Measurements from ENCODE around the gene VEGFC. TPM values are rescaled to one million over a fixed set of nuclear protein-coding genes. Genes with fewer than 3 reads are reported as not detected.

VEGFC gene
- total and polyA plus RNA-seq, 7 experiments from 2014 or later: not detected

- H3K4me3 Mint-ChIP-seq: no peak overlapping the region
- POLR2A ChIA-PET: no interaction called here
- no peaks in the 10 kb centered on the region for H3K9me3 ChIP-seq (ENCODE audit: control insufficient read depth in 2 of 3, low read length in 3 of 3)
- no peaks in the 10 kb centered on the region for H3K27me3 ChIP-seq (ENCODE audit: control insufficient read depth in 2 of 2, insufficient read depth in 2 of 2, low read length in 2 of 2)
- no peaks in the 10 kb centered on the region for H3K36me3 ChIP-seq (ENCODE audit: control insufficient read depth in 2 of 3, insufficient read depth in 3 of 3, low read length in 3 of 3)
- H3K4me1 Mint-ChIP-seq: no peaks in the 10 kb centered on the region
- ATAC-seq (no peak), DNase-seq (no peak)
- no peak overlapping the region for H3K27ac ChIP-seq (ENCODE audit: low read depth, low read length)
- intact Hi-C loops (cut with micrococcal nuclease): no loop called here
- no peaks in the 10 kb centered on the region for H3K36me3 Mint-ChIP-seq
- CTCF ChIA-PET: no interaction called here
- H3K4me3 ChIP-seq (ENCODE audit: low read length): no peak overlapping the region
- H3K9me3 Mint-ChIP-seq: peaks cover 0 to 5% (median 0%) of the 10 kb centered on the region in 11 donors
- no peaks in the 10 kb centered on the region for H3K27me3 Mint-ChIP-seq
- no peak overlapping the region for H3K27ac Mint-ChIP-seq
- no peaks in the 10 kb centered on the region for H3K4me1 ChIP-seq (ENCODE audit: control insufficient read depth in 2 of 2, insufficient read depth in 2 of 2, low read length in 2 of 2)
Measured at GRCh38 chr4:176744091-176744490, 48.6 kb downstream of the VEGFC start.

- no peaks in the 10 kb centered on the region for H3K4me1 Mint-ChIP-seq
- intact Hi-C loops (cut with micrococcal nuclease): no loop called here
- no peaks in the 10 kb centered on the region for H3K4me1 ChIP-seq (ENCODE audit: control insufficient read depth in 2 of 2, insufficient read depth in 2 of 2, low read length in 2 of 2)
- H3K36me3 ChIP-seq (ENCODE audit: control insufficient read depth in 2 of 3, insufficient read depth in 3 of 3, low read length in 3 of 3): no peaks in the 10 kb centered on the region
- POLR2A ChIA-PET: no interaction called here
- peaks cover 0 to 5% (median 0%) of the 10 kb centered on the region in 11 donors for H3K9me3 Mint-ChIP-seq
- CTCF ChIA-PET: no interaction called here
- H3K27me3 Mint-ChIP-seq: no peaks in the 10 kb centered on the region
- H3K4me3 Mint-ChIP-seq: no peak overlapping the region
- DNase-seq (no peak), ATAC-seq (no peak)
- no peaks in the 10 kb centered on the region for H3K27me3 ChIP-seq (ENCODE audit: control insufficient read depth in 2 of 2, insufficient read depth in 2 of 2, low read length in 2 of 2)
- H3K4me3 ChIP-seq (ENCODE audit: low read length): no peak overlapping the region
- no peaks in the 10 kb centered on the region for H3K9me3 ChIP-seq (ENCODE audit: control insufficient read depth in 2 of 3, low read length in 3 of 3)
- no peak overlapping the region for H3K27ac ChIP-seq (ENCODE audit: low read depth, low read length)
- no peaks in the 10 kb centered on the region for H3K36me3 Mint-ChIP-seq
- no peak overlapping the region for H3K27ac Mint-ChIP-seq
Measured at GRCh38 chr4:176742211-176742610, 50.5 kb downstream of the VEGFC start.

GRCh38 chr4:176741253-176741652 lies 51.5 kb downstream of the VEGFC start:
- Mint-ChIP-seq H3K36me3 (no peaks in the 10 kb centered on the region), H3K4me1 (no peaks in the 10 kb centered on the region), H3K4me3 (no peak overlapping the region), H3K9me3 (peaks cover 0 to 5% (median 0%) of the 10 kb centered on the region in 11 donors), H3K27me3 (no peaks in the 10 kb centered on the region), H3K27ac (no peak overlapping the region)
- ATAC-seq (no peak), DNase-seq (no peak)
- no peaks in the 10 kb centered on the region for H3K36me3 ChIP-seq (ENCODE audit: control insufficient read depth in 2 of 3, insufficient read depth in 3 of 3, low read length in 3 of 3)
- H3K4me3 ChIP-seq (ENCODE audit: low read length): no peak overlapping the region
- ChIA-PET CTCF (no interaction called here), POLR2A (no interaction called here)
- no peaks in the 10 kb centered on the region for H3K27me3 ChIP-seq (ENCODE audit: control insufficient read depth in 2 of 2, insufficient read depth in 2 of 2, low read length in 2 of 2)
- H3K27ac ChIP-seq (ENCODE audit: low read depth, low read length): no peak overlapping the region
- H3K4me1 ChIP-seq (ENCODE audit: control insufficient read depth in 2 of 2, insufficient read depth in 2 of 2, low read length in 2 of 2): no peaks in the 10 kb centered on the region
- H3K9me3 ChIP-seq (ENCODE audit: control insufficient read depth in 2 of 3, low read length in 3 of 3): no peaks in the 10 kb centered on the region
- intact Hi-C loops (cut with micrococcal nuclease): no loop called here

- POLR2A ChIA-PET: no interaction called here
- no peak overlapping the region for H3K4me3 Mint-ChIP-seq
- Histone ChIP-seq H3K9me3 (ENCODE audit: control insufficient read depth in 2 of 3, low read length in 3 of 3) (no peaks in the 10 kb centered on the region), H3K4me3 (ENCODE audit: low read length) (no peak overlapping the region), H3K27me3 (ENCODE audit: control insufficient read depth in 2 of 2, insufficient read depth in 2 of 2, low read length in 2 of 2) (no peaks in the 10 kb centered on the region), H3K4me1 (ENCODE audit: control insufficient read depth in 2 of 2, insufficient read depth in 2 of 2, low read length in 2 of 2) (no peaks in the 10 kb centered on the region), H3K27ac (ENCODE audit: low read depth, low read length) (no peak overlapping the region), H3K36me3 (ENCODE audit: control insufficient read depth in 2 of 3, insufficient read depth in 3 of 3, low read length in 3 of 3) (no peaks in the 10 kb centered on the region)
- ATAC-seq: no peak
- no peak for DNase-seq
- H3K4me1 Mint-ChIP-seq: no peaks in the 10 kb centered on the region
- H3K9me3 Mint-ChIP-seq: peaks cover 0 to 5% (median 0%) of the 10 kb centered on the region in 11 donors
- CTCF ChIA-PET: no interaction called here
- intact Hi-C loops (cut with micrococcal nuclease): no loop called here
- H3K36me3 Mint-ChIP-seq: no peaks in the 10 kb centered on the region
- H3K27ac Mint-ChIP-seq: no peak overlapping the region
- H3K27me3 Mint-ChIP-seq: no peaks in the 10 kb centered on the region
Measured at GRCh38 chr4:176735300-176735699, 57.4 kb downstream of the VEGFC start.

GRCh38 chr4:176734461-176734860 lies 58.3 kb downstream of the VEGFC start:
- no peaks in the 10 kb centered on the region for H3K4me1 Mint-ChIP-seq
- Histone ChIP-seq H3K27ac (ENCODE audit: low read depth, low read length) (no peak overlapping the region), H3K36me3 (ENCODE audit: control insufficient read depth in 2 of 3, insufficient read depth in 3 of 3, low read length in 3 of 3) (no peaks in the 10 kb centered on the region), H3K4me3 (ENCODE audit: low read length) (no peak overlapping the region), H3K4me1 (ENCODE audit: control insufficient read depth in 2 of 2, insufficient read depth in 2 of 2, low read length in 2 of 2) (no peaks in the 10 kb centered on the region), H3K27me3 (ENCODE audit: control insufficient read depth in 2 of 2, insufficient read depth in 2 of 2, low read length in 2 of 2) (no peaks in the 10 kb centered on the region), H3K9me3 (ENCODE audit: control insufficient read depth in 2 of 3, low read length in 3 of 3) (no peaks in the 10 kb centered on the region)
- no peaks in the 10 kb centered on the region for H3K27me3 Mint-ChIP-seq
- no peak overlapping the region for H3K4me3 Mint-ChIP-seq
- intact Hi-C loops (cut with micrococcal nuclease): no loop called here
- H3K36me3 Mint-ChIP-seq: no peaks in the 10 kb centered on the region
- peaks cover 0 to 3% (median 0%) of the 10 kb centered on the region in 11 donors for H3K9me3 Mint-ChIP-seq
- CTCF ChIA-PET: no interaction called here
- DNase-seq (no peak), ATAC-seq (no peak)
- POLR2A ChIA-PET: no interaction called here
- no peak overlapping the region for H3K27ac Mint-ChIP-seq

- Mint-ChIP-seq H3K27ac (no peak overlapping the region), H3K4me1 (no peaks in the 10 kb centered on the region), H3K4me3 (no peak overlapping the region), H3K36me3 (no peaks in the 10 kb centered on the region), H3K9me3 (peaks cover 0 to 3% (median 0%) of the 10 kb centered on the region in 11 donors), H3K27me3 (no peaks in the 10 kb centered on the region)
- H3K27me3 ChIP-seq (ENCODE audit: control insufficient read depth in 2 of 2, insufficient read depth in 2 of 2, low read length in 2 of 2): no peaks in the 10 kb centered on the region
- DNase-seq (no peak), ATAC-seq (no peak)
- CTCF ChIA-PET: no interaction called here
- no peak overlapping the region for H3K27ac ChIP-seq (ENCODE audit: low read depth, low read length)
- H3K4me3 ChIP-seq (ENCODE audit: low read length): no peak overlapping the region
- POLR2A ChIA-PET: no interaction called here
- no peaks in the 10 kb centered on the region for H3K36me3 ChIP-seq (ENCODE audit: control insufficient read depth in 2 of 3, insufficient read depth in 3 of 3, low read length in 3 of 3)
- intact Hi-C loops (cut with micrococcal nuclease): no loop called here
- H3K9me3 ChIP-seq (ENCODE audit: control insufficient read depth in 2 of 3, low read length in 3 of 3): no peaks in the 10 kb centered on the region
- no peaks in the 10 kb centered on the region for H3K4me1 ChIP-seq (ENCODE audit: control insufficient read depth in 2 of 2, insufficient read depth in 2 of 2, low read length in 2 of 2)
Measured at GRCh38 chr4:176729489-176729888, 63.2 kb downstream of the VEGFC start.

- ChIA-PET POLR2A (no interaction called here), CTCF (no interaction called here)
- no peaks in the 10 kb centered on the region for H3K9me3 Mint-ChIP-seq
- ATAC-seq: no peak
- Histone ChIP-seq H3K9me3 (ENCODE audit: control insufficient read depth in 2 of 3, low read length in 3 of 3) (no peaks in the 10 kb centered on the region), H3K4me3 (ENCODE audit: low read length) (no peak overlapping the region), H3K36me3 (ENCODE audit: control insufficient read depth in 2 of 3, insufficient read depth in 3 of 3, low read length in 3 of 3) (no peaks in the 10 kb centered on the region), H3K27ac (ENCODE audit: low read depth, low read length) (no peak overlapping the region), H3K4me1 (ENCODE audit: control insufficient read depth in 2 of 2, insufficient read depth in 2 of 2, low read length in 2 of 2) (no peaks in the 10 kb centered on the region), H3K27me3 (ENCODE audit: control insufficient read depth in 2 of 2, insufficient read depth in 2 of 2, low read length in 2 of 2) (no peaks in the 10 kb centered on the region)
- no peak overlapping the region for H3K27ac Mint-ChIP-seq
- H3K4me3 Mint-ChIP-seq: no peak overlapping the region
- intact Hi-C loops (cut with micrococcal nuclease): no loop called here
- DNase-seq: no peak
- H3K36me3 Mint-ChIP-seq: no peaks in the 10 kb centered on the region
- no peaks in the 10 kb centered on the region for H3K27me3 Mint-ChIP-seq
- H3K4me1 Mint-ChIP-seq: no peaks in the 10 kb centered on the region
Measured at GRCh38 chr4:176726803-176727202, 65.9 kb downstream of the VEGFC start.
